ENCODE data around the gene BCKDHA.

Gene BCKDHA

GRCh38 chr19:41443813-41444455 is 46.3 kb downstream of the BCKDHA start:
- no peak overlapping the region for H2AFZ ChIP-seq (ENCODE audit: low read depth, low read length)
- no peaks in the 10 kb centered on the region for H3K27me3 ChIP-seq (ENCODE audit: insufficient read depth, low read length, poor library complexity)
- H3K36me3 ChIP-seq (ENCODE audit: insufficient read depth, low read length) = no peaks in the 10 kb centered on the region
- no peak overlapping the region for H3K4me2 ChIP-seq (ENCODE audit: insufficient read depth, low read length)
- DNase-seq (no peak), ATAC-seq (ENCODE audit: insufficient read depth, low read depth) (no peak)
- no peak overlapping the region for H3K27ac ChIP-seq (ENCODE audit: low read length)
- H3K9me3 ChIP-seq (ENCODE audit: insufficient read depth, low read length, severe bottlenecking) = no peaks in the 10 kb centered on the region
- TF ChIP-seq CTCF (IDR thresholded peaks at IDR 0.05; ENCODE audit: borderline replicate concordance, extremely low read depth, low read length, poor library complexity, severe bottlenecking) (no peak), EZH2 (IDR thresholded peaks at IDR 0.05; ENCODE audit: borderline replicate concordance, low read depth, low read length, severe bottlenecking) (no peak)
- peaks cover 4% of the 10 kb centered on the region for H3K79me2 ChIP-seq (ENCODE audit: insufficient read depth, low read length)
- H3K4me3 ChIP-seq (ENCODE audit: low read depth in 1 of 2, low read length in 2 of 2) = no peak overlapping the region
- H4K20me1 ChIP-seq (ENCODE audit: insufficient read depth, low read length) = no peaks in the 10 kb centered on the region
- peaks cover 9% of the 10 kb centered on the region for H3K4me1 ChIP-seq (ENCODE audit: insufficient read depth, low read length)
- no peak overlapping the region for H3K9ac ChIP-seq (ENCODE audit: low read depth, low read length)

- H3K9ac ChIP-seq (ENCODE audit: low read depth, low read length) = no peak overlapping the region
- no peaks in the 10 kb centered on the region for H3K36me3 ChIP-seq (ENCODE audit: insufficient read depth, low read length)
- H3K79me2 ChIP-seq (ENCODE audit: insufficient read depth, low read length) = no peaks in the 10 kb centered on the region
- no peaks in the 10 kb centered on the region for H4K20me1 ChIP-seq (ENCODE audit: insufficient read depth, low read length)
- H3K9me3 ChIP-seq (ENCODE audit: insufficient read depth, low read length, severe bottlenecking) = no peaks in the 10 kb centered on the region
- no peaks in the 10 kb centered on the region for H3K4me1 ChIP-seq (ENCODE audit: insufficient read depth, low read length)
- no peak for TF ChIP-seq EZH2 (IDR thresholded peaks at IDR 0.05; ENCODE audit: borderline replicate concordance, low read depth, low read length, severe bottlenecking)
- TF ChIP-seq CTCF (IDR thresholded peaks at IDR 0.05; ENCODE audit: borderline replicate concordance, extremely low read depth, low read length, poor library complexity, severe bottlenecking) = no peak
- no peak overlapping the region for H3K27ac ChIP-seq (ENCODE audit: low read length)
- no peak for ATAC-seq (ENCODE audit: insufficient read depth, low read depth)
- H3K4me3 ChIP-seq (ENCODE audit: low read depth in 1 of 2, low read length in 2 of 2) = no peak overlapping the region
- no peak overlapping the region for H2AFZ ChIP-seq (ENCODE audit: low read depth, low read length)
- no peaks in the 10 kb centered on the region for H3K27me3 ChIP-seq (ENCODE audit: insufficient read depth, low read length, poor library complexity)
- H3K4me2 ChIP-seq (ENCODE audit: insufficient read depth, low read length) = no peak overlapping the region
- DNase-seq = no peak
These were observed 48.0 kb downstream of the BCKDHA start for GRCh38 chr19:41445575-41445974.

- DNase-seq (no peak), ATAC-seq (ENCODE audit: insufficient read depth, low read depth) (no peak)
- H2AFZ ChIP-seq (ENCODE audit: low read depth, low read length) = no peak overlapping the region
- no peak overlapping the region for H3K9ac ChIP-seq (ENCODE audit: low read depth, low read length)
- no peaks in the 10 kb centered on the region for H3K27me3 ChIP-seq (ENCODE audit: insufficient read depth, low read length, poor library complexity)
- H3K79me2 ChIP-seq (ENCODE audit: insufficient read depth, low read length) = no peaks in the 10 kb centered on the region
- no peak overlapping the region for H3K27ac ChIP-seq (ENCODE audit: low read length)
- H4K20me1 ChIP-seq (ENCODE audit: insufficient read depth, low read length) = no peaks in the 10 kb centered on the region
- H3K9me3 ChIP-seq (ENCODE audit: insufficient read depth, low read length, severe bottlenecking) = no peaks in the 10 kb centered on the region
- H3K36me3 ChIP-seq (ENCODE audit: insufficient read depth, low read length) = no peaks in the 10 kb centered on the region
- no peak overlapping the region for H3K4me3 ChIP-seq (ENCODE audit: low read depth in 1 of 2, low read length in 2 of 2)
- H3K4me2 ChIP-seq (ENCODE audit: insufficient read depth, low read length) = no peak overlapping the region
- H3K4me1 ChIP-seq (ENCODE audit: insufficient read depth, low read length) = no peaks in the 10 kb centered on the region
- TF ChIP-seq CTCF (IDR thresholded peaks at IDR 0.05; ENCODE audit: borderline replicate concordance, extremely low read depth, low read length, poor library complexity, severe bottlenecking) = no peak
These were observed 50.2 kb downstream of the BCKDHA start for GRCh38 chr19:41447732-41448332.
